Small intestine (tissue), 7 donors: Measurements from ENCODE around the gene UNKL. TPM values are rescaled to one million over a fixed set of nuclear protein-coding genes. Genes with fewer than 3 reads are reported as not detected.

Experiments
- DNase-seq, 2 donors: peaks; one replicate each; pipeline versions ENCODE4 v3.0.0 to v3.0.0-alpha.2; 2013
- FAIRE-seq: peaks from 2 replicates; lab custom pipeline; 2012; peaks lifted over from hg19 to GRCh38; lab: Jason Lieb, UNC
- H3K27ac ChIP-seq, 3 donors: one replicate each; pipeline ENCODE4 v1.5.1; 2013; ENCODE audit warnings: low read length in 2 of 3, mild to moderate bottlenecking in 2 of 3, control low read depth in 1 of 3, inconsistent platforms in 1 of 3, low read depth in 1 of 3, moderate library complexity in 1 of 3
- H3K27me3 ChIP-seq, 3 donors: one replicate each; pipeline ENCODE4 v1.6.1; 2013; ENCODE audit warnings: low read length in 3 of 3, inconsistent platforms in 1 of 3; ENCODE audit not compliant: control insufficient read depth in 3 of 3, insufficient read depth in 3 of 3
- H3K36me3 ChIP-seq, 3 donors: one replicate each; pipeline ENCODE4 v1.6.1; 2013; ENCODE audit warnings: low read length in 3 of 3, inconsistent platforms in 1 of 3, low read depth in 1 of 3, mild to moderate bottlenecking in 1 of 3, moderate library complexity in 1 of 3; ENCODE audit not compliant: control insufficient read depth in 3 of 3, insufficient read depth in 2 of 3
- H3K4me1 ChIP-seq, 3 donors: one replicate each; pipeline ENCODE4 v1.6.1; 2013; ENCODE audit warnings: low read length in 2 of 3, inconsistent platforms in 1 of 3, low read depth in 1 of 3, mild to moderate bottlenecking in 1 of 3, moderate library complexity in 1 of 3; ENCODE audit not compliant: control insufficient read depth in 3 of 3, insufficient read depth in 2 of 3
- H3K4me3 ChIP-seq, 3 donors: one replicate each; pipeline ENCODE4 v1.5.1; 2013; ENCODE audit warnings: low read length in 3 of 3, control low read depth in 1 of 3, inconsistent platforms in 1 of 3, low read depth in 1 of 3, mild to moderate bottlenecking in 1 of 3, moderate library complexity in 1 of 3
- H3K9me3 ChIP-seq, 2 donors: one replicate each; pipeline ENCODE4 v1.6.1; 2013; ENCODE audit warnings: low read depth in 1 of 2, low read length in 1 of 2; ENCODE audit not compliant: control insufficient read depth in 2 of 2, insufficient read depth in 1 of 2
- WGBS, 3 donors: extraction: QIAGEN DNeasy Blood & Tissue Kit; methylation state at CpG; one replicate each; pipeline ENCODE4 v1.1.7; 2013; 5-methylcytosine and 5-hydroxymethylcytosine counted together
- polyA plus RNA-seq, 4 donors: library from polyadenylated mRNA; stranded (reverse) in 3 of 4; unstranded in 1 of 4; fragments of 200-250 nt in 3 of 4; fragments of 120-200 nt in 1 of 4; gene quantifications; one replicate each; pipeline versions ENCODE4 v1.2.1 to v1.2.3, GENCODE V29; 2013
- donor health status: healthy with polysubstance abuse.
- donor health status: control.
- donor health status: control.
- donor health status: Bipolar disorder and iron deficiency.
- donor health status: healthy.

Gene UNKL
- polyA plus RNA-seq, 4 donors = 1.9 to 21.1 (median 4.6) TPM

DNA sequence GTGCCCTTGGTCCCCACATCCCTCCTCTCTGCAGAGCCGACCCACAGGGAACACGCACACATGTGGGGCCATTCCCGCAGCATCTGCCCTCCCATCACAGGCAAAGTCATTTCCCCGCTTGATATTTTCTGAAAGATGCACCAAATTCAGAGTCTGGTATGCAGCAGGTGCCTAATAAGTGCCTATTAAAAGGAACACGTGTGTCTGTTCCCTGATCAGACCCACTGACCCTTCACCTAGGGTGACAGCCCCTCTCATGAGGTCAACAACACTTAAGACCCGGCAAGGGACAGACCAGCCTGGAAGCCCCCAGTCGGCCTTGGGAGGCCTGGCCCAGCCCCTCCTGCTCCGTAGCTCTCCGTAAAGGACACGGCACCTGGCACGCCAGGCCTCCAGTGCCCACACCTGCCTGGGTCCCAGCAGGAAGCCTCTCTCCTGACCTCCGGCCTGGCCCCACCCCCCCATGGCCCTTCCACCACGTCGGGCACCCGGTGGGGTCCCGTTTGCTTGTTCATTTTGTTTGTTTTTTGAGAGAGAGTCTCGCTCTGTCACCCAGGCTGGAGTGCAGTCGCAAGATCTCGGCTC is 20.0 kb downstream of the UNKL start:
- Histone ChIP-seq H3K9me3 (no peaks in the 10 kb centered on the region), H3K27ac (no peak overlapping the region), H3K4me1 (no peaks in the 10 kb centered on the region), H3K4me3 (no peak overlapping the region), H3K27me3 (no peaks in the 10 kb centered on the region), H3K36me3 (peaks cover 16 to 84% (median 23%) of the 10 kb centered on the region in 3 donors)
- 91 to 92% (median 91%) methylated on average over 19 of the region's 19 CpGs for WGBS, 3 donors
- DNase-seq (no peak), FAIRE-seq (no peak)

DNA sequence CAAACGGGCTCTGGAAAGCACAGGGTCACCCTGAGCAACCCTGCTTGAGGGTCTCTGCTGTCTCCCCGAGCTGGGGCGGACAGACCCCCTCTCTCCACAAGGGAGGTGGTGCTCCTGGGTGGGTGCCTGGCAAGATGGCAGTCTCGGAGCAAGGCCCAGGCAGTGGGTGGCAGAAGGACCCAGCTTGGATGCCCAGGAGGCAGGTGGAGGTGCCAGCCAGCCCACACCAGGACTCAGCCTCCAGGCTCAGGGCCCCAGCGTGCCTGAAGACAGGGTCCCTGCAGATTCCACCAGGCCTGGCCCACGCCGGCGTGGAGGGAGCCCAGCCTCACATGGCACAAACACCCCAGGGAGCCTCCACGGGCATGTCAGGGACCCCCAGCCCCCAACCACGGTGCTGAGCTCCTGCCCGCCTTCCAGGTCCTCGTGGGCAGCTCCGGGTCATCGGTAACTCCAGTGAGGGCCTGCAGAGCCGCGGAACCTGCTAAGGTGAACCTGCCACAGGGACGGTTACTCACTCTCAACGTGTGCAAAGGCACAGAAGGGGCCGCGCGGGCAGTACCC is 20.8 kb downstream of the UNKL start:
- Histone ChIP-seq H3K36me3 (peaks cover 13 to 83% (median 23%) of the 10 kb centered on the region in 3 donors), H3K9me3 (no peaks in the 10 kb centered on the region), H3K27ac (no peak overlapping the region), H3K4me1 (no peaks in the 10 kb centered on the region), H3K4me3 (no peak overlapping the region), H3K27me3 (no peaks in the 10 kb centered on the region)
- WGBS, 3 donors = 97 to 98% (median 97%) methylated on average over 20 to 21 of the region's 21 CpGs
- no peak for DNase-seq
- FAIRE-seq = no peak

DNA sequence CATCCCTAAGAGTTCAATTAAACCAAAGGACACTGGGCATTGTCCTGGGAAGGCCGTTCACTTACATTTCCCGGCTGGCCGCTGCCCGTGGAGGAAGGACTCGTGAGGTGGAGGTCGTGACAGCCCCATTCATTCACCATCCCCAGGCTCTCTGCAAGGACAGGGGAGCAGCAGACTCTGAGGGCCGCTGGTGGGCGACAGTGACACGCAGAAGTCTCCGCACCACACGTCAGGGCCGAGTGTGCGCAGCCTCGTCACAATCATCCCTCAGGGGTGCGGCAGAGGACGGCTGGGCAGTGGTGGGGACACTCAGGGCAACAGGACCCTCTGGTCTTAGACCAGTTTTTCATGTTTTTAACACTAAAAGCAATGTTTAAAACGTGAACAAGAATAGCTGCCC is 21.7 kb downstream of the UNKL start:
- H3K36me3 ChIP-seq = peaks cover 13 to 83% (median 23%) of the 10 kb centered on the region in 3 donors
- no peak for FAIRE-seq
- no peaks in the 10 kb centered on the region for H3K4me1 ChIP-seq
- H3K4me3 ChIP-seq = no peak overlapping the region
- H3K9me3 ChIP-seq = no peaks in the 10 kb centered on the region
- WGBS, 3 donors = 92 to 95% (median 94%) methylated on average over 17 of the region's 17 CpGs
- no peak overlapping the region for H3K27ac ChIP-seq
- no peaks in the 10 kb centered on the region for H3K27me3 ChIP-seq
- no peak for DNase-seq

DNA sequence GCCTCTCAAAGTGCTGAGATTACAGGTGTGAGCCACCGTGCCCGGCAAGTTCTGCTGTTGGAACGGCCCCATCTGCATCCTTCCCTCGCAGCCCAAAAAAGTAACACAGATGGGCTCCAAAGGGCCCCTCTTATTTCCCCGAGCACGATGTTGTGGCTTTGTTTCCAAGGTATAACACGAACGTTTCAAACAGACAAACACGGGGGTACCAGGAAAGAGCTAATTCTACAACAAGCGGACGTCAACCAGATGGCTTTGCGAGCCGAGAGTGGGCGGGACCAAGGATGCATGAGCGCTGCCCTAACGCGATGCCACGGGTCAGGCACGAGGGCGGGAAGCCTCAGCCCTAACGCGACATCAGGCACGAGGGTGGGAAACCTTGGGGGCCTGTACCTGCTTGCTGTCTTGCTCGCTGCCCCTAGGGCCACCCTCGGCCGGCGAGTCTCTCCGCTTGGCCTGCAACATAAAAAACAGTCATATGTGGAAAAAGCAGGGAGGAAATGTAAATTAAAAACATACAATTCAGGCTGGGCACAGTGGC is 24.2 kb downstream of the UNKL start:
- H3K4me1 ChIP-seq = no peaks in the 10 kb centered on the region
- FAIRE-seq (no peak), DNase-seq (no peak)
- no peak overlapping the region for H3K27ac ChIP-seq
- 81 to 88% (median 81%) methylated on average over 28 of the region's 28 CpGs for WGBS, 3 donors
- peaks cover 13 to 82% (median 21%) of the 10 kb centered on the region in 3 donors for H3K36me3 ChIP-seq
- H3K9me3 ChIP-seq = no peaks in the 10 kb centered on the region
- H3K27me3 ChIP-seq = no peaks in the 10 kb centered on the region
- H3K4me3 ChIP-seq = no peak overlapping the region

DNA sequence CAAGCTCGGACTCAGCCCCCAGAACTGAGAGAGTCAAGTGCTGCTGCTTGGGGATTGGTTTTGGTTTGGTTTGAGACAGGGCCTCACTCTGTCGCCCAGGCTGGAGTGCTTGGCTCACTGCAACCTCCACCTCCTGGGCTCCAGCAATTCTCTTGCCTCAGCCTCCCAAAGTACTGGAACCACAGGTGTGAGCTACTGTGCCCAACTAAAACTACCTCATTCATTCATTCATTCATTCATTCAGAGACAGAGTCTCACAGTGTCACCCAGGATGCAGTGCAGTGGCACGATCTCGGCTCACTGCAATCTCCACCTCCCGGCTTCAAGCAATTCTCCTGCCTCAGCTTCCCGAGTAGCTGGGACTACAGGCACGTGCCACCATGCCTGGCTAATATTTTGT is 24.7 kb downstream of the UNKL start:
- Histone ChIP-seq H3K4me3 (no peak overlapping the region), H3K27ac (no peak overlapping the region), H3K36me3 (peaks cover 13 to 85% (median 21%) of the 10 kb centered on the region in 3 donors), H3K9me3 (no peaks in the 10 kb centered on the region), H3K27me3 (no peaks in the 10 kb centered on the region), H3K4me1 (no peaks in the 10 kb centered on the region)
- DNase-seq = no peak
- 94 to 98% (median 94%) methylated on average over 7 of the region's 7 CpGs for WGBS, 3 donors
- FAIRE-seq = no peak

DNA sequence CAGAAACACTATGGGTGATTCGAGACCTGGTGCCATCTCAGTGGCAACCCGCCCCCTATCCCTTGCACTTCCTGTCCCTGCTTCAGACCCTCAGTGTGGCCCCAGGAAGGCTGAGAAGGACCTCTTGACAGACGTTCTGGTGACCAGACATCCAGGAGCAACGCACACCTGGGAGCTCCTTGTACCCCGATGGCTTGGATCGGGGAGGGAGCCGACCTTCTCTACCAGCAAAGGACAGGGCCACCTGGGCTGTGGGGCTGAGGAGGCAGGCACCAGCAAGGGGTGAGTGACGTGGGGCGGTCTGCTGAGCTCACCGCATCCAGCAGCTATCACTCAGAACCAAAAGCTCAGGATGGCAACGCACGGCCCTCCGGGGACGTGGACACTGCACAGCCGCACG is 27.2 kb downstream of the UNKL start:
- no peak for FAIRE-seq
- no peaks in the 10 kb centered on the region for H3K4me1 ChIP-seq
- no peaks in the 10 kb centered on the region for H3K9me3 ChIP-seq
- peaks cover 8 to 82% (median 11%) of the 10 kb centered on the region in 3 donors for H3K36me3 ChIP-seq
- no peaks in the 10 kb centered on the region for H3K27me3 ChIP-seq
- no peak for DNase-seq
- WGBS, 3 donors = 92 to 93% (median 93%) methylated on average over 16 of the region's 16 CpGs
- H3K4me3 ChIP-seq = no peak overlapping the region
- no peak overlapping the region for H3K27ac ChIP-seq

DNA sequence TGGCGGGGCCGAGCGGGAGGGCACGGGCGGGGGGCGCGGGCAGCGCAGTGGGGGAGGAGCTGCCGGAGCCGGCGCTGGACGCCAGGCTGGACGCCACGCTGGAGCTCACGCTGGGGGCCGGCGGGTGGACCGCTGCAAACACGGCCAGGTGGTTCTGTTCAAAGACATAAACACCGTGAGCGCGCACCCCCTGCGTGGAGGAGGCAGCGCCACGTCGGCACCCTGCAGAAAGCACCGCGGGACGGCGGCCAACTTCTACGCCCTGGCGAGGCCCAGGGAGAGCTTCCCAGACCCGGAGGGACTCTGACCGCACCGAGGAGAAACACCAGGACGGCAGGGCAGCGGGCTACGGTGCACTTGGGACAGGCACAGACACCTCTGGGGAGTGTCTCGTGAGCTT is 29.3 kb downstream of the UNKL start:
- DNase-seq (no peak), FAIRE-seq (no peak)
- Histone ChIP-seq H3K9me3 (no peaks in the 10 kb centered on the region), H3K4me1 (no peaks in the 10 kb centered on the region), H3K36me3 (peaks cover 6 to 82% (median 8%) of the 10 kb centered on the region in 3 donors), H3K27me3 (no peaks in the 10 kb centered on the region), H3K4me3 (no peak overlapping the region), H3K27ac (no peak overlapping the region)
- 94 to 96% (median 95%) methylated on average over 38 to 39 of the region's 39 CpGs for WGBS, 3 donors

DNA sequence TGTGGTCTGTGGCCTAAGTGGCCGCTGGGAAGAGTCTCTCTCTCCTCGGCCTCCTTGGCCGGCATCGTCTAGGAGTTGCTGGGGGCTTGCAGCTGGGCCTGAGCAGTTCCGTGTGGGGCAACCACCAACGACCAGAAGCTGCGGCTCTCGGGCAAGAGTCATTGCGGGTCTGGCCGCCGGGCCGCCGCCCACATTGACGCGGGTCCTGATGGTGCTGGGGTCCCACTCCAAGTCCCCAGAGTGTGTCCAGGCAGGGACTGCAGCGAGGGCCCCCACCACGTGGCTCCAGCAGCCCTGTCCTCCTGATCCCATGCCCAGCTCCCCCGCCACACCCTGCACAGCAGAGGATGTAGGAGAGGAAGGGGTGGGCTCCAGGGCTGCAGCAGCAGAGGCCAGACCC is 30.9 kb downstream of the UNKL start:
- H3K27ac ChIP-seq = no peak overlapping the region
- H3K36me3 ChIP-seq = peaks cover 3 to 70% (median 6%) of the 10 kb centered on the region in 3 donors
- DNase-seq (no peak), FAIRE-seq (no peak)
- peaks cover 0 to 6% (median 0%) of the 10 kb centered on the region in 3 donors for H3K4me1 ChIP-seq
- H3K4me3 ChIP-seq = no peak overlapping the region
- WGBS, 3 donors = 91 to 94% (median 93%) methylated on average over 17 to 18 of the region's 18 CpGs
- no peaks in the 10 kb centered on the region for H3K9me3 ChIP-seq
- H3K27me3 ChIP-seq = no peaks in the 10 kb centered on the region
